Measurements from ENCODE around the gene HSFY1.
"Not testable (repeated sequence)": the region's sequence is repeated elsewhere in the genome, so short reads cannot be mapped to it uniquely, and the experiment has no call there.

DNA sequence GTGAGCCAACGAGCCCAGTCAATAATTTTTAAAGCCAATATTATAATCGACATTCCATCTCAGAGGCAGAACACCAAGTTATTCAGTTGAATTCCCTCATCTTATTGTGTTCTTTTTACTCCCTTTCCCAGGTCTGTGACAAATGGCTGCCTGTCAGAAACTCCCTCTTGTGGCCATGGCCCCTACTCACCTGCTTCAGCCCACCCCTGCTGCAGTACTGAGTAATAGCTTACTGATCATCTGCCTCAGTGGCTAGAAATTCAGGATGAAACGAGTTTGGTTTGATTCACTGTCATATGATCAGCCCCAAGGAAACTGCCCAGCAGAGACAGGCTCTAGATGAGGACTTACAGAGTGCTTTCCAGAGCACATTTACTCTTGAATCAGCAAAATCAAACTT lies 19.4 kb downstream of the HSFY1 start:
- not testable (repeated sequence) for TF ChIP-seq POLR2A (IDR thresholded peaks at IDR 0.05; ENCODE audit: low read length); GATA1 (IDR thresholded peaks at IDR 0.05; ENCODE audit: low read depth, low read length)
